ENCODE measurements around the gene BMX. TPM values are rescaled to one million over a fixed set of nuclear protein-coding genes. Genes with fewer than 3 reads are reported as not detected.

Gene BMX
- total RNA-seq, 1 experiment from 2014 or later = not detected

GRCh38 chrX:15563056-15563455 is 62.4 kb downstream of the BMX start:
- Histone ChIP-seq H4K20me1 (ENCODE audit: insufficient read depth) (no peaks in the 10 kb centered on the region), H3K36me3 (ENCODE audit: low read depth) (no peaks in the 10 kb centered on the region), H3F3A (ENCODE audit: insufficient read depth, low read depth) (no peaks in the 10 kb centered on the region), H2AFZ (no peak overlapping the region), H3K9me2 (ENCODE audit: insufficient read depth) (no peaks in the 10 kb centered on the region), H3K79me2 (ENCODE audit: low read depth) (no peaks in the 10 kb centered on the region), H3K4me3 (no peak overlapping the region), H3K4me1 (replicated peaks; ENCODE audit: insufficient read depth) (peaks cover 6% of the 10 kb centered on the region), H3K9me3 (ENCODE audit: insufficient read depth, low read depth) (no peaks in the 10 kb centered on the region), H3K4me2 (no peak overlapping the region), H3K27ac (no peak overlapping the region), H3K27me3 (ENCODE audit: insufficient read depth, low read depth) (no peaks in the 10 kb centered on the region)
- TF ChIP-seq EZH2 (IDR thresholded peaks at IDR 0.05; ENCODE audit: low read depth) = no peak
- intact Hi-C loops (cut with micrococcal nuclease; ENCODE audit: unreplicated experiment) = no loop called here
- BruUV-seq (replicated peaks) = no TSS peak
- ChIA-PET POLR2A (ENCODE audit: unreplicated experiment) (no interaction called here), CTCF (interaction anchor here (0.7 kb wide), 1 partner anchor 63 kb away, joined by 3 read pairs; no protein-coding TSS in a partner anchor)
- no peak for DNase-seq

GRCh38 chrX:15564981-15565579 is 64.5 kb downstream of the BMX start:
- Histone ChIP-seq H3K27ac (no peak overlapping the region), H3K36me3 (ENCODE audit: low read depth) (no peaks in the 10 kb centered on the region), H3K4me3 (no peak overlapping the region), H3K79me2 (ENCODE audit: low read depth) (no peaks in the 10 kb centered on the region), H3F3A (ENCODE audit: insufficient read depth, low read depth) (no peaks in the 10 kb centered on the region), H3K4me2 (peak overlapping the region; percentile 40), H2AFZ (no peak overlapping the region), H3K9me3 (ENCODE audit: insufficient read depth, low read depth) (no peaks in the 10 kb centered on the region), H3K9me2 (ENCODE audit: insufficient read depth) (no peaks in the 10 kb centered on the region), H4K20me1 (ENCODE audit: insufficient read depth) (no peaks in the 10 kb centered on the region), H3K27me3 (ENCODE audit: insufficient read depth, low read depth) (no peaks in the 10 kb centered on the region), H3K4me1 (replicated peaks; ENCODE audit: insufficient read depth) (peaks cover 6% of the 10 kb centered on the region)
- no TSS peak for BruUV-seq (replicated peaks)
- POLR2A ChIA-PET (ENCODE audit: unreplicated experiment) = interaction anchor here (0.5 to 0.6 kb wide), 2 partner anchors 211 to 265 kb away, joined by 3 read pairs; no protein-coding TSS in a partner anchor
- TF ChIP-seq EZH2 (IDR thresholded peaks at IDR 0.05; ENCODE audit: low read depth) (no peak), CTCF (conservative IDR thresholded peaks at IDR 0.05) (peak; percentile 71)
- intact Hi-C loops (cut with micrococcal nuclease; ENCODE audit: unreplicated experiment) = loop anchor here (1.0 to 5.0 kb wide), 4 partner anchors 67 to 263 kb away; no protein-coding TSS in a partner anchor
- peak; percentile 66 to 80 for DNase-seq
- CTCF ChIA-PET = interaction anchor here (0.6 to 1.0 kb wide), 2 partner anchors 41 to 52 kb away, joined by 3 read pairs; no protein-coding TSS in a partner anchor

GRCh38 chrX:15566244-15566643 is 65.6 kb downstream of the BMX start:
- H3K4me2 ChIP-seq = no peak overlapping the region
- no peaks in the 10 kb centered on the region for H3F3A ChIP-seq (ENCODE audit: insufficient read depth, low read depth)
- no peak overlapping the region for H2AFZ ChIP-seq
- ChIA-PET POLR2A (ENCODE audit: unreplicated experiment) (no interaction called here), CTCF (no interaction called here)
- intact Hi-C loops (cut with micrococcal nuclease; ENCODE audit: unreplicated experiment) = loop anchor here (5.0 kb wide), 1 partner anchor 264 kb away; no protein-coding TSS in a partner anchor
- DNase-seq = no peak
- H3K4me1 ChIP-seq (replicated peaks; ENCODE audit: insufficient read depth) = peaks cover 6% of the 10 kb centered on the region
- H3K27ac ChIP-seq = no peak overlapping the region
- H3K79me2 ChIP-seq (ENCODE audit: low read depth) = no peaks in the 10 kb centered on the region
- no peaks in the 10 kb centered on the region for H3K9me2 ChIP-seq (ENCODE audit: insufficient read depth)
- H4K20me1 ChIP-seq (ENCODE audit: insufficient read depth) = no peaks in the 10 kb centered on the region
- no TSS peak for BruUV-seq (replicated peaks)
- no peaks in the 10 kb centered on the region for H3K27me3 ChIP-seq (ENCODE audit: insufficient read depth, low read depth)
- H3K4me3 ChIP-seq = no peak overlapping the region
- TF ChIP-seq EZH2 (IDR thresholded peaks at IDR 0.05; ENCODE audit: low read depth) (no peak), CTCF (conservative IDR thresholded peaks at IDR 0.05) (no peak)
- H3K9me3 ChIP-seq (ENCODE audit: insufficient read depth, low read depth) = no peaks in the 10 kb centered on the region
- no peaks in the 10 kb centered on the region for H3K36me3 ChIP-seq (ENCODE audit: low read depth)
